Measurements from ENCODE around the gene RRAS2.

RRAS2 gene

DNA sequence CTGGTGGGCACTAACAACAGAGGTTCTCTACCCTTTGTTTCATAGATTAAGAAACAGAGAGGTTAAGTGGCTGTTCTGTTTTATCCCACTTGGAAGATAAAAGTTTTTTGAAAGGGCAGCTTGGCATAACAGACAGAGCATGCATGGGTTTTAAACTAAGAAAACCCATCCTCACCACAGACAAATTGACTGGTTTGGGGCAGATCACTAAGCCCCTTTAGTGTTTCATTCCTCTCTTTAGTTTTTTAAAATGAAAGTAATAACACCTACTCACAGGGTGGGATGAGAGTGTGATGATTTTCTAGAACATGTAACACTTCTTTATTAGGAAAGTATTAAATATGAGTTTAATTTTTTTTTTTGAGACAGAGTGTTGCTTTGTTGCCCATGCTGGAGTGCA lies 12.3 kb upstream of the RRAS2 start:
- H3K4me1 ChIP-seq (ENCODE audit: insufficient read depth, low read length) = peaks cover 29% of the 10 kb centered on the region
- no peaks in the 10 kb centered on the region for H3K36me3 ChIP-seq (ENCODE audit: insufficient read depth, low read length)
- DNase-seq (no peak), ATAC-seq (ENCODE audit: insufficient read depth, low read depth) (0 out of 3 replicates have a peak, but pooled peaks have one; percentile 32)
- no peak overlapping the region for H3K4me2 ChIP-seq (ENCODE audit: insufficient read depth, low read length)
- no peak overlapping the region for H2AFZ ChIP-seq (ENCODE audit: low read depth, low read length)
- H3K27me3 ChIP-seq (ENCODE audit: insufficient read depth, low read length, poor library complexity) = no peaks in the 10 kb centered on the region
- TF ChIP-seq, protein P1, sequence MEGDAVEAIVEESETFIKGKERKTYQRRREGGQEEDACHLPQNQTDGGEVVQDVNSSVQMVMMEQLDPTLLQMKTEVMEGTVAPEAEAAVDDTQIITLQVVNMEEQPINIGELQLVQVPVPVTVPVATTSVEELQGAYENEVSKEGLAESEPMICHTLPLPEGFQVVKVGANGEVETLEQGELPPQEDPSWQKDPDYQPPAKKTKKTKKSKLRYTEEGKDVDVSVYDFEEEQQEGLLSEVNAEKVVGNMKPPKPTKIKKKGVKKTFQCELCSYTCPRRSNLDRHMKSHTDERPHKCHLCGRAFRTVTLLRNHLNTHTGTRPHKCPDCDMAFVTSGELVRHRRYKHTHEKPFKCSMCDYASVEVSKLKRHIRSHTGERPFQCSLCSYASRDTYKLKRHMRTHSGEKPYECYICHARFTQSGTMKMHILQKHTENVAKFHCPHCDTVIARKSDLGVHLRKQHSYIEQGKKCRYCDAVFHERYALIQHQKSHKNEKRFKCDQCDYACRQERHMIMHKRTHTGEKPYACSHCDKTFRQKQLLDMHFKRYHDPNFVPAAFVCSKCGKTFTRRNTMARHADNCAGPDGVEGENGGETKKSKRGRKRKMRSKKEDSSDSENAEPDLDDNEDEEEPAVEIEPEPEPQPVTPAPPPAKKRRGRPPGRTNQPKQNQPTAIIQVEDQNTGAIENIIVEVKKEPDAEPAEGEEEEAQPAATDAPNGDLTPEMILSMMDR (IDR thresholded peaks at IDR 0.05; ENCODE audit: borderline replicate concordance, extremely low read depth, low read length, poor library complexity, severe bottlenecking) = no peak
- TF ChIP-seq EZH2 (IDR thresholded peaks at IDR 0.05; ENCODE audit: borderline replicate concordance, low read depth, low read length, severe bottlenecking) = no peak
- H3K9ac ChIP-seq (ENCODE audit: low read depth, low read length) = no peak overlapping the region
- H3K4me3 ChIP-seq (ENCODE audit: low read depth in 1 of 2, low read length in 2 of 2) = no peak overlapping the region
- no peaks in the 10 kb centered on the region for H4K20me1 ChIP-seq (ENCODE audit: insufficient read depth, low read length)
- no peaks in the 10 kb centered on the region for H3K9me3 ChIP-seq (ENCODE audit: insufficient read depth, low read length, severe bottlenecking)
- no peaks in the 10 kb centered on the region for H3K79me2 ChIP-seq (ENCODE audit: insufficient read depth, low read length)
- no peak overlapping the region for H3K27ac ChIP-seq (ENCODE audit: low read length)

- TF ChIP-seq, protein P1 (IDR thresholded peaks at IDR 0.05; ENCODE audit: borderline replicate concordance, extremely low read depth, low read length, poor library complexity, severe bottlenecking) = no peak
- no peak for TF ChIP-seq EZH2 (IDR thresholded peaks at IDR 0.05; ENCODE audit: borderline replicate concordance, low read depth, low read length, severe bottlenecking)
- DNase-seq = no peak
These were observed 11.5 kb upstream of the RRAS2 start for GRCh38 chr11:14370496-14370895.

GRCh38 chr11:14369598-14369997 lies 10.6 kb upstream of the RRAS2 start:
- no peak overlapping the region for H3K9ac ChIP-seq (ENCODE audit: low read depth, low read length)

More at GRCh38 chr11:14370496-14370895, 11.5 kb upstream of the RRAS2 start:
- Histone ChIP-seq H4K20me1 (ENCODE audit: insufficient read depth, low read length) (no peaks in the 10 kb centered on the region), H3K27me3 (ENCODE audit: insufficient read depth, low read length, poor library complexity) (no peaks in the 10 kb centered on the region), H3K36me3 (ENCODE audit: insufficient read depth, low read length) (no peaks in the 10 kb centered on the region), H3K79me2 (ENCODE audit: insufficient read depth, low read length) (no peaks in the 10 kb centered on the region), H2AFZ (ENCODE audit: low read depth, low read length) (no peak overlapping the region), H3K9me3 (ENCODE audit: insufficient read depth, low read length, severe bottlenecking) (no peaks in the 10 kb centered on the region), H3K9ac (ENCODE audit: low read depth, low read length) (no peak overlapping the region), H3K4me2 (ENCODE audit: insufficient read depth, low read length) (no peak overlapping the region), H3K4me3 (ENCODE audit: low read depth in 1 of 2, low read length in 2 of 2) (no peak overlapping the region), H3K4me1 (ENCODE audit: insufficient read depth, low read length) (peaks cover 29% of the 10 kb centered on the region), H3K27ac (ENCODE audit: low read length) (no peak overlapping the region)
- ATAC-seq (ENCODE audit: insufficient read depth, low read depth) = no peak

More at GRCh38 chr11:14369598-14369997, 10.6 kb upstream of the RRAS2 start:
- DNase-seq (no peak), ATAC-seq (ENCODE audit: insufficient read depth, low read depth) (peak; percentile 28; the same call in 2 of the 3 replicates)
- Histone ChIP-seq H3K79me2 (ENCODE audit: insufficient read depth, low read length) (no peaks in the 10 kb centered on the region), H3K4me1 (ENCODE audit: insufficient read depth, low read length) (peaks cover 29% of the 10 kb centered on the region), H3K9me3 (ENCODE audit: insufficient read depth, low read length, severe bottlenecking) (no peaks in the 10 kb centered on the region), H3K27me3 (ENCODE audit: insufficient read depth, low read length, poor library complexity) (no peaks in the 10 kb centered on the region), H3K4me2 (ENCODE audit: insufficient read depth, low read length) (no peak overlapping the region), H3K27ac (ENCODE audit: low read length) (peak overlapping the region; percentile 45), H3K4me3 (ENCODE audit: low read depth in 1 of 2, low read length in 2 of 2) (no peak overlapping the region), H3K36me3 (ENCODE audit: insufficient read depth, low read length) (no peaks in the 10 kb centered on the region), H2AFZ (ENCODE audit: low read depth, low read length) (peak overlapping the region; percentile 5; the same call in 1 of the 2 replicates), H4K20me1 (ENCODE audit: insufficient read depth, low read length) (no peaks in the 10 kb centered on the region)
- no peak for TF ChIP-seq EZH2 (IDR thresholded peaks at IDR 0.05; ENCODE audit: borderline replicate concordance, low read depth, low read length, severe bottlenecking)
- TF ChIP-seq, protein P1 (IDR thresholded peaks at IDR 0.05; ENCODE audit: borderline replicate concordance, extremely low read depth, low read length, poor library complexity, severe bottlenecking) = no peak

Measured in DND-41 (cell line).